ENCODE data around the gene SDF4.

DNA sequence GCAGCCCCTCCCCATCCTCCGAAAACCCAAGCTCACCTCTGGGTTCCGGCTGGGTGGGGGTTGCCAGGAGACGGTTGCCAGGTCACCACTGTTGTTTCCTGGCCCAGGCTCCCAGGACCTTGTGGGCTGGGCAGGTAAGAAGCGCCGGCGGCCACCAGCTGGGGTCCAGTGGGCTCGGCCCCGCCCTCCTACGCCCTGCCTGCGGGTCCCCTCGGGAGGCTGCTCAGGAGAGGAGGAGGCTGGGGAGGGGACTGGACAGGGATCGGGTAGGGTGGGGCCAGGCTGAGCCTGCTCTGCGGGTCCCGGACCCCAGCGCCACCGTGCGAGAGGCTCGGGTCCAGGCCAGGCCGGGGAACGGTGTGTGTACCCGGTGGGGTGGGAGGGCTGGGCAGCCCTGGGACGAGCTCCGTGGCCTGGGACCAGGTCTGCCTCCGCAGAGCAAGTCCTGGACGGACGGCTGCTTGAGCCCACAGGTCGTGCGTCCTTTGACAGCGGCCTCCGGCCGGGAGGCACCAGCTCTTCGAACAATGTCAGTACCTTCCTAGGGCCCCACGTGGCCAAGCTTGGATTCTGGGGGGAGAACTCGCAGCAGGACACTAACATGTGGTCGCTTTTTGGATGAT is 57.9 kb downstream of the SDF4 start, which contains the start of gene TTLL10:
- TF ChIP-seq, protein P1, sequence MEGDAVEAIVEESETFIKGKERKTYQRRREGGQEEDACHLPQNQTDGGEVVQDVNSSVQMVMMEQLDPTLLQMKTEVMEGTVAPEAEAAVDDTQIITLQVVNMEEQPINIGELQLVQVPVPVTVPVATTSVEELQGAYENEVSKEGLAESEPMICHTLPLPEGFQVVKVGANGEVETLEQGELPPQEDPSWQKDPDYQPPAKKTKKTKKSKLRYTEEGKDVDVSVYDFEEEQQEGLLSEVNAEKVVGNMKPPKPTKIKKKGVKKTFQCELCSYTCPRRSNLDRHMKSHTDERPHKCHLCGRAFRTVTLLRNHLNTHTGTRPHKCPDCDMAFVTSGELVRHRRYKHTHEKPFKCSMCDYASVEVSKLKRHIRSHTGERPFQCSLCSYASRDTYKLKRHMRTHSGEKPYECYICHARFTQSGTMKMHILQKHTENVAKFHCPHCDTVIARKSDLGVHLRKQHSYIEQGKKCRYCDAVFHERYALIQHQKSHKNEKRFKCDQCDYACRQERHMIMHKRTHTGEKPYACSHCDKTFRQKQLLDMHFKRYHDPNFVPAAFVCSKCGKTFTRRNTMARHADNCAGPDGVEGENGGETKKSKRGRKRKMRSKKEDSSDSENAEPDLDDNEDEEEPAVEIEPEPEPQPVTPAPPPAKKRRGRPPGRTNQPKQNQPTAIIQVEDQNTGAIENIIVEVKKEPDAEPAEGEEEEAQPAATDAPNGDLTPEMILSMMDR (IDR thresholded peaks at IDR 0.05), result no peak
- no peak for TF ChIP-seq POLR2A (IDR thresholded peaks at IDR 0.05)
